Loucy (cell line): ENCODE data around the gene NOX5.

ENCODE experiments used
- H2AFZ ChIP-seq: fragments of 200-600 bp; sonication (generic); 2 replicates; pipeline ENCODE4 v1.6.0; 2016; ENCODE audit warnings: antibody characterized with exemption, mild to moderate bottlenecking, low read length, moderate library complexity
- H3F3A ChIP-seq: fragments of 200-600 bp; 2 replicates; pipeline ENCODE4 v1.6.0; 2016; ENCODE audit warnings: antibody characterized with exemption, low read depth, mild to moderate bottlenecking
- H3K27me3 ChIP-seq: fragments of 200-600 bp; sonication (generic); 2 replicates; pipeline ENCODE4 v1.6.1; 2014; ENCODE audit warnings: low read length, mild to moderate bottlenecking; ENCODE audit not compliant: insufficient read depth, poor library complexity, severe bottlenecking
- H3K36me3 ChIP-seq: fragments of 200-600 bp; sonication (generic); 2 replicates; pipeline ENCODE4 v1.6.1; 2016; ENCODE audit warnings: low read length; ENCODE audit not compliant: insufficient read depth
- H3K4me1 ChIP-seq: fragments of 200-600 bp; sonication (generic); 2 replicates; pipeline ENCODE4 v1.5.1; 2014; ENCODE audit warnings: low read length, mild to moderate bottlenecking; ENCODE audit not compliant: insufficient read depth, poor library complexity, severe bottlenecking
- H3K4me2 ChIP-seq: fragments of 200-600 bp; sonication (generic); 2 replicates; pipeline ENCODE4 v1.6.0; 2014; ENCODE audit warnings: antibody characterized with exemption, low read length, low read depth, mild to moderate bottlenecking; ENCODE audit not compliant: poor library complexity, severe bottlenecking
- H3K4me3 ChIP-seq: fragments of 200-600 bp; sonication (generic); 2 replicates; pipeline ENCODE4 v1.5.1; 2014; ENCODE audit warnings: low read length, mild to moderate bottlenecking, mixed read lengths; ENCODE audit not compliant: poor library complexity, severe bottlenecking
- H3K79me2 ChIP-seq: fragments of 200-600 bp; sonication (generic); 2 replicates; pipeline ENCODE4 v1.6.1; 2014; ENCODE audit warnings: low read length; ENCODE audit not compliant: insufficient read depth
- H3K9ac ChIP-seq: fragments of 200-600 bp; sonication (generic); 2 replicates; pipeline ENCODE4 v1.6.0; 2014; ENCODE audit warnings: mild to moderate bottlenecking, low read depth, low read length, moderate library complexity; ENCODE audit not compliant: poor library complexity, severe bottlenecking
- H3K9me2 ChIP-seq: fragments of 200-600 bp; sonication (generic); replicated peaks from 2 replicates; pipeline ENCODE4 v1.6.1; 2016; ENCODE audit warnings: low read depth, low read length, mixed read lengths
- H3K9me3 ChIP-seq: fragments of 200-600 bp; sonication (generic); 2 replicates; pipeline ENCODE4 v1.6.1; 2014; ENCODE audit warnings: mild to moderate bottlenecking, antibody characterized with exemption, low read length, low read depth; ENCODE audit not compliant: insufficient read depth
- H4K20me1 ChIP-seq: fragments of 200-600 bp; sonication (generic); 2 replicates; pipeline ENCODE4 v1.6.0; 2014; ENCODE audit warnings: antibody characterized with exemption, low read length, mild to moderate bottlenecking; ENCODE audit not compliant: insufficient read depth, poor library complexity, severe bottlenecking
- CTCF ChIP-seq: fragments of 200-600 bp; sonication (generic); conservative IDR thresholded peaks from 2 replicates; pipeline ENCODE4 v1.5.1; 2014; ENCODE audit warnings: mild to moderate bottlenecking, antibody characterized with exemption, low read length
- EZH2phosphoT487 ChIP-seq: fragments of 200-600 bp; IDR thresholded peaks from 2 replicates; pipeline ENCODE4 v1.6.1; 2018; ENCODE audit warnings: antibody characterized with exemption, mild to moderate bottlenecking, moderate library complexity, borderline replicate concordance

The NOX5 gene

GRCh38 chr15:69002783-69003182, 11.7 kb upstream of the NOX5 start:
- no peaks in the 10 kb centered on the region for H3K27me3 ChIP-seq
- H2AFZ ChIP-seq: no peak overlapping the region
- TF ChIP-seq EZH2phosphoT487: no peak
- no peak for TF ChIP-seq CTCF
- H3K36me3 ChIP-seq: no peaks in the 10 kb centered on the region
- H3K9me2 ChIP-seq: no peaks in the 10 kb centered on the region
- no peaks in the 10 kb centered on the region for H3F3A ChIP-seq
- no peak overlapping the region for H3K4me3 ChIP-seq
- H3K9ac ChIP-seq: no peak overlapping the region
- no peaks in the 10 kb centered on the region for H3K79me2 ChIP-seq
- H3K4me1 ChIP-seq: no peaks in the 10 kb centered on the region
- no peaks in the 10 kb centered on the region for H4K20me1 ChIP-seq
- H3K9me3 ChIP-seq: 0 out of 2 replicates have a peak, but pooled peaks cover 3% of the 10 kb centered on the region
- no peak overlapping the region for H3K4me2 ChIP-seq

- H3K9ac ChIP-seq: no peak overlapping the region
- no peaks in the 10 kb centered on the region for H3F3A ChIP-seq
- H3K4me1 ChIP-seq: no peaks in the 10 kb centered on the region
- H2AFZ ChIP-seq: no peak overlapping the region
- TF ChIP-seq CTCF: no peak
- no peak for TF ChIP-seq EZH2phosphoT487
- H3K36me3 ChIP-seq: no peaks in the 10 kb centered on the region
- H3K9me2 ChIP-seq: no peaks in the 10 kb centered on the region
- H3K27me3 ChIP-seq: no peaks in the 10 kb centered on the region
- 0 out of 2 replicates have a peak, but pooled peaks cover 3% of the 10 kb centered on the region for H3K9me3 ChIP-seq
- H3K79me2 ChIP-seq: no peaks in the 10 kb centered on the region
- H3K4me2 ChIP-seq: no peak overlapping the region
- H3K4me3 ChIP-seq: no peak overlapping the region
- no peaks in the 10 kb centered on the region for H4K20me1 ChIP-seq
Measured at GRCh38 chr15:69004011-69004410, 10.5 kb upstream of the NOX5 start.

GRCh38 chr15:69008056-69008455, 6.4 kb upstream of the NOX5 start:
- H3K4me3 ChIP-seq: no peak overlapping the region
- no peaks in the 10 kb centered on the region for H3K79me2 ChIP-seq

More at GRCh38 chr15:69008056-69008455, 6.4 kb upstream of the NOX5 start:
- H3K36me3 ChIP-seq: no peaks in the 10 kb centered on the region
- H2AFZ ChIP-seq: no peak overlapping the region
- no peaks in the 10 kb centered on the region for H4K20me1 ChIP-seq
- no peak overlapping the region for H3K9ac ChIP-seq
- H3K4me1 ChIP-seq: no peaks in the 10 kb centered on the region
- no peaks in the 10 kb centered on the region for H3K27me3 ChIP-seq
- no peaks in the 10 kb centered on the region for H3F3A ChIP-seq
- H3K4me2 ChIP-seq: no peak overlapping the region
- H3K9me2 ChIP-seq: no peaks in the 10 kb centered on the region
- no peak for TF ChIP-seq EZH2phosphoT487
- no peak for TF ChIP-seq CTCF
- H3K9me3 ChIP-seq: 0 out of 2 replicates have a peak, but pooled peaks cover 3% of the 10 kb centered on the region
